Colonic mucosa (tissue), 4 donors: ENCODE data around the gene PDCD6IP. TPM values are rescaled to one million over a fixed set of nuclear protein-coding genes. Genes with fewer than 3 reads are reported as not detected.
A peak's percentile ranks its signal among the peaks of the same experiment; 100 is the strongest.

ENCODE experiments used
- DNase-seq: peaks from one replicate; pipeline ENCODE4 v3.0.0-alpha.2; 2020
- H3K27ac ChIP-seq: fragments of 200-600 bp; one replicate; pipeline ENCODE4 v1.8.0; 2021
- H3K27me3 ChIP-seq: fragments of 200-600 bp; one replicate; pipeline ENCODE4 v1.8.0; 2021
- H3K36me3 ChIP-seq: fragments of 200-600 bp; one replicate; pipeline ENCODE4 v1.8.0; 2021
- H3K4me1 ChIP-seq: fragments of 200-600 bp; one replicate; pipeline ENCODE4 v1.8.0; 2021; ENCODE audit warnings: mild to moderate bottlenecking
- H3K4me3 ChIP-seq: fragments of 200-600 bp; one replicate; pipeline ENCODE4 v1.8.0; 2021
- H3K9ac ChIP-seq, 2 donors: one replicate each; pipeline ENCODE4 v1.7.0; 2013; ENCODE audit warnings: control low read depth in 2 of 2, low read depth in 2 of 2, low read length in 2 of 2
- H3K9me3 ChIP-seq: fragments of 200-600 bp; one replicate; pipeline ENCODE4 v1.8.0; 2021
- CTCF ChIP-seq: fragments of 200-600 bp; IDR thresholded peaks from one replicate; pipeline ENCODE4 v1.8.0; 2022; ENCODE audit warnings: antibody characterized with exemption, mild to moderate bottlenecking
- intact Hi-C: fragments of 100-400 bp; cut with DNase I; formaldehyde crosslinking; loops from one replicate; pipeline ENCODE4 v1.14.1; 2022
- total RNA-seq, 2 donors: library from RNA; stranded (reverse); fragmentation: NEBNext Ultra II Directional in 1 of 2; extraction: Animal tissue kit (Norgen Biotek cat#: 25700) in 1 of 2; gene quantifications; one replicate each; pipeline ENCODE4 v1.2.1, GENCODE V29; 2021
- donor health status: healthy.
- donor health status: DM: no; HTN: no; CAD: no.
- donor health status: DM: no; HTN: no; CAD: no.

The PDCD6IP gene
- total RNA-seq, 2 donors from 2014 or later, result 388 to 492 TPM

- no peak for TF ChIP-seq CTCF
- intact Hi-C loops, result loop anchor here (10.0 kb wide), 1 partner anchor 663 kb away; no protein-coding TSS in a partner anchor
- Histone ChIP-seq H3K4me1 (no peaks in the 10 kb centered on the region), H3K27me3 (no peaks in the 10 kb centered on the region), H3K27ac (peak overlapping the region; percentile 98), H3K9ac (peak overlapping the region; percentile 78 to 97), H3K4me3 (peak overlapping the region; percentile 86), H3K9me3 (no peaks in the 10 kb centered on the region), H3K36me3 (no peaks in the 10 kb centered on the region)
- no peak for DNase-seq
Observed at GRCh38 chr3:33798113-33798417, 365 bp upstream of the PDCD6IP start.

GRCh38 chr3:33799202-33799551, 747 bp downstream of the PDCD6IP start:
- peak overlapping the region; percentile 78 to 97 for H3K9ac ChIP-seq
- DNase-seq, result no peak
- H3K36me3 ChIP-seq, result no peaks in the 10 kb centered on the region
- TF ChIP-seq CTCF, result no peak
- intact Hi-C loops, result loop anchor here (10.0 kb wide), 1 partner anchor 664 kb away; no protein-coding TSS in a partner anchor
- no peaks in the 10 kb centered on the region for H3K9me3 ChIP-seq
- H3K27ac ChIP-seq, result peak overlapping the region; percentile 98
- peak overlapping the region; percentile 86 for H3K4me3 ChIP-seq
- H3K4me1 ChIP-seq, result no peaks in the 10 kb centered on the region
- no peaks in the 10 kb centered on the region for H3K27me3 ChIP-seq

GRCh38 chr3:33803252-33803651, 4.8 kb downstream of the PDCD6IP start:
- Histone ChIP-seq H3K36me3 (no peaks in the 10 kb centered on the region), H3K27me3 (no peaks in the 10 kb centered on the region), H3K9me3 (no peaks in the 10 kb centered on the region), H3K9ac (no peak overlapping the region), H3K4me3 (no peak overlapping the region), H3K27ac (no peak overlapping the region), H3K4me1 (peaks cover 13% of the 10 kb centered on the region)
- intact Hi-C loops, result no loop called here
- no peak for TF ChIP-seq CTCF
- DNase-seq, result no peak

GRCh38 chr3:33803894-33804526, 5.6 kb downstream of the PDCD6IP start:
- intact Hi-C loops, result no loop called here
- Histone ChIP-seq H3K9ac (no peak overlapping the region), H3K27ac (no peak overlapping the region), H3K36me3 (no peaks in the 10 kb centered on the region), H3K4me1 (peaks cover 13% of the 10 kb centered on the region), H3K9me3 (no peaks in the 10 kb centered on the region), H3K27me3 (no peaks in the 10 kb centered on the region), H3K4me3 (no peak overlapping the region)
- no peak for DNase-seq
- no peak for TF ChIP-seq CTCF

- Histone ChIP-seq H3K27me3 (no peaks in the 10 kb centered on the region), H3K27ac (peak overlapping the region; percentile 51), H3K36me3 (no peaks in the 10 kb centered on the region), H3K4me3 (no peak overlapping the region), H3K4me1 (peaks cover 13% of the 10 kb centered on the region), H3K9ac (no peak overlapping the region), H3K9me3 (no peaks in the 10 kb centered on the region)
- DNase-seq, result peak; percentile 75
- no peak for TF ChIP-seq CTCF
- intact Hi-C loops, result no loop called here
Observed at GRCh38 chr3:33807191-33807590, 8.8 kb downstream of the PDCD6IP start.
